Astrocyte of the spinal cord (primary cell): ENCODE measurements around the gene PNPO.

Experiments used
- DNase-seq: peaks from one replicate; pipeline ENCODE4 v3.0.0; 2011; ENCODE audit warnings: low read depth, low spot score
- H3K4me3 ChIP-seq: 2 replicates; pipeline ENCODE4 v1.5.1; 2011; ENCODE audit warnings: low read depth, mild to moderate bottlenecking, low read length, moderate library complexity
- CTCF ChIP-seq: IDR thresholded peaks from 2 replicates; pipeline ENCODE4 v1.5.1; 2012; ENCODE audit warnings: low read depth, mild to moderate bottlenecking, low read length, inconsistent platforms
- in situ Hi-C: cut with HindIII; loops from 2 replicates; pipeline ENCODE4 v1.10.0; 2017; ENCODE audit warnings: low sequenced_read_pairs

PNPO gene

GRCh38 chr17:47996201-47996600, 54.8 kb downstream of the PNPO start:
- no peak overlapping the region for H3K4me3 ChIP-seq
- in situ Hi-C loops = no loop called here
- TF ChIP-seq CTCF = no peak
- no peak for DNase-seq

GRCh38 chr17:47997586-47997985, 56.2 kb downstream of the PNPO start:
- in situ Hi-C loops = no loop called here
- H3K4me3 ChIP-seq = no peak overlapping the region
- DNase-seq = no peak
- TF ChIP-seq CTCF = no peak

- no peak overlapping the region for H3K4me3 ChIP-seq
- in situ Hi-C loops = no loop called here
- no peak for TF ChIP-seq CTCF
- no peak for DNase-seq
Measured at GRCh38 chr17:47998044-47998443, 56.7 kb downstream of the PNPO start.
